DMS79 (cell line): ENCODE data around the gene KCNQ5.

Experiments
- DNase-seq: peaks from one replicate; lab custom pipeline; 2025; lab: John Stamatoyannopoulos, UW

Gene KCNQ5

DNA sequence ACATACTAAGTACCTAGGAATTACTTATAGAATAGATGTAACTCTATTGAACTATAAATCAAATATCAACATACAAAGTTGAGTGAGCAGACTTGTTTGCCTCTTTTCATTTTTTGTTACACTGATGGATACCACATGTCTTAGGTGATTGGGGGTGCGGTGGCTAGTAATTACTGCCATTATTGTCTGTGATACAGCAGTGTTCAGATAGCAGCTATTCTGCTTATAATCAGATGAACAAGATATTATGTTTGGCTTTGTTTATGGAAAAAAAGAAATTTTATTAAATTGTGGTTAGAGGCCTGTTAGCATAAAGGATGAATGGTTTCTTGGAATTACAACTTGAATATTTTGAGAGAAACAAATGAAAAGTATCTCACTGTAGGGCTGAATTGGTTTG is 55.9 kb downstream of the KCNQ5 start:
- DNase-seq, result no peak

DNA sequence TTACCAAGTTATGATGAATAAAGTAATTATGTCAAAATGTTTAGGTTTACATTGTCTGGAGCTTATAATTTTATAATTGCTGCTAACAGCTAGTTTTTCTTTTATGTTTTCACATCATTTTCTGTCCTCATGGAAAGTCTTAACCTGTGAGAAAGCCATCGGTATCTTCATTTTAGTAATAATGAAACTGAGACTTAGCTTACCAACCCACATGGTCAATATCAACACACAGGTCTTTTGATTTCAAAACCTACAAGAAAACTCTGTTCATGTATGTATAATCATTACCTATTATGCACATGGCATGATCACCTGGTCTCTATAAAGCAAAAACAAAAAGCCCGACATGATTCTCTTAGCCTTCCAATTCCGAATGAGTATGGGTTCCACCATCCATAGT is 61.9 kb downstream of the KCNQ5 start:
- no peak for DNase-seq

DNA sequence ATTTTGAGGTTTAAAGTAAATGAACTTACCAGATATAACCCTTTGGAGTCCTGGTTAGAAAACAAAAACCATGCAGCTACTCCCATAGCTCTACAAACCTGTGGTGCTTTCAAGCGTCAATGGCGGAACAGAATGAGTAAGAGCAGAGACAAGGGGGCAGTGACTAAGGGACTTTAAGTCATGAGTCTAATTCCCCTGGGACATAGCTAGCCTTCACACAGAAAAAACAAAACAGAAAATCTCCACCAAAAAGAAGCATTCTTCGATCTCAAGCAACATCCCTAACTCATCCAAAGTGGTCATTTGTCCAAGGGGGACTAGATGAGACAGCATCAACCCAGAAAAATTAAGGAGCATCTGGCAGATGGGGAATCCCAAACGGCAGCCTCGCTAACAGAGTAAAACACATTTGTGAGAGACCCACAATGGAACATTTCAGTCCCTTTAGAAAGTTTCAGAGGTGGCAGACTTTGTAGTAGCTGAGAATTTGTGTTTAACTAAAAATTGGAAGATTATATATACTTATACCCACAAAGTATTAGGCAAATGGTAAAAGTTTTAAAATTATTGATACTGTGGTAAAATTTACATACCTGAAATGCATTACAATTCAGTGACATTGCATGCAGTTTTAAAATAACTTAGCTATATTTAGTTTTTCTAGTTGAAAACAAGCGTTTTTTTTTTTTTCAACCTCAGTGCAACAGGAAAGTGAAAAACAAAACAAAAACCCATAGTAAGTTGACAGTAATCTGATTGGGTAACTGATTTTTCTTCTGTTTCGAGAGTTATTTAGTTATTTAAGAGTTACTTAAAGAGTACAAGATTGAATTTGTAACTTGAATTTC is 67.5 kb downstream of the KCNQ5 start:
- DNase-seq, result no peak

DNA sequence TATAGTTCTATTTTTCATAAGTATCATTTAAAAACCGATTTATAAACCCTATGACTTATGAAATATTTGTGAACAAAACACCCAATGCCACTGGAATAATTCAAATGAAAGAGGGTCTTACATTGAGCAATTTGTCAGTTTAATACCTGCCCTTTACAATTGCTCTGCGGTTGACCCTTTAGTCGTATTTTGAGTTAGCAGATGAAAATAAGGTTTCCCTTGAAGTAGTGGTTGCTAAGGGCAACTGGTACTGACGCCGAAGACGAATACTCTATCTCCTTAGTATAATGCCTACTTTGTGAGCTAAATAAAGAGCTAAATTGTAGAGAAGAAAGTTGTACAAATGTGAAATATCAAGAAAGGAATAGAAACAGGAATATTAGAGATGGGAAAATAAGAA is 69.4 kb downstream of the KCNQ5 start:
- no peak for DNase-seq

DNA sequence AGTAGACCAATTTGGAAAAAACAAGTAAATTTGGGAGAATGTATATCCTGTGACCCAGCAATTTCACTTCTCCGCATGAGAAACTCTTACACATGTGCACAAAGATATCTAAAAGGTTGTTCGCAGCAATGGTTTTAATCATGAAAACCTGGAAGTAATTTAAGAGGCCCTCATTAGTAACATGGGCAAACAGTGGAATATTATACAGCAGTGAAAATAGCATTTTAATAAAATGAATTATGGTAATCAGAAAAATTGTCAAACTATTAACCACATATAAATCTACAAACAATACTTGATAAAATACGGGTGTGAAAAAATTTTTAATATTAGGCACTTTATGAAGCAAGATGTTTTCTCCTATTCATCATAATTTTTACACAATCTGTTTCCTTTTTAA is 74.2 kb downstream of the KCNQ5 start:
- DNase-seq, result no peak

DNA sequence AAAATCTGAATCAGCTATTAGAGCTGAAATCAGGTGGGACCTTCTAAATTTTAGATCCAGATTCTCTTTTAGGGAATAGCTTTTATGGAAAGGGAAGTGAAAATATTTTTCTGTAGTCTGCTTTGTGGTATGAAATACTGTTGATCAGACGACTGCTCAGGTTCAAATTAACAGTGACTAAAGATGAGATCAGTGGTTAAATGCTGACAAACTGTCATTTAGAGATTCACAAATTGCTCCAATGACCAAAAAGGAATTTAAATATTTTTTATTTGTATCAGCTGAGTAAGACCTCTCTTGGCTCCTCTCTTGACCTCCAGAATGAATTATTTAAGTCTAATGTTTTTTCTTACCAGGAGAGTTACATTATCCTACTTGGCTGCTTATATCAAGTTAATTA is 77.3 kb downstream of the KCNQ5 start:
- DNase-seq, result no peak

DNA sequence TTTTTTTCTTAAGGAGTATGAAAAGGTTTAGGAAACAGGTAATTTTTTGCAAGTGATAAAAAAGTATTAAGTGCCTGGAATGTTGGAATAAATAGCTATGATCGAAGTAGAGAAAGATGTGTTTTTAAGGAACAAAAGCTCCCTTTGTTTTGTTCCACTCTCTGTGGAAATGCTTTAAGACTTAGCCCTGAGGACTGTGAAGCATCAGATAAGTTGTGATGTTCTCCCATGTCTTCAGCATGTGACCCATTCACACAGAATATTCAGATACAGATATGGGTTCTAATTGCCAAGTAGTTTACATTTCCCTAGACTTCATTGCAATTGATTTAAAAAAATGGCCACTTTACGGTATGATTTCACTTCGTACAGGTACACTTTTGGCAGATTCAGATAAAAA is 80.6 kb downstream of the KCNQ5 start:
- no peak for DNase-seq

DNA sequence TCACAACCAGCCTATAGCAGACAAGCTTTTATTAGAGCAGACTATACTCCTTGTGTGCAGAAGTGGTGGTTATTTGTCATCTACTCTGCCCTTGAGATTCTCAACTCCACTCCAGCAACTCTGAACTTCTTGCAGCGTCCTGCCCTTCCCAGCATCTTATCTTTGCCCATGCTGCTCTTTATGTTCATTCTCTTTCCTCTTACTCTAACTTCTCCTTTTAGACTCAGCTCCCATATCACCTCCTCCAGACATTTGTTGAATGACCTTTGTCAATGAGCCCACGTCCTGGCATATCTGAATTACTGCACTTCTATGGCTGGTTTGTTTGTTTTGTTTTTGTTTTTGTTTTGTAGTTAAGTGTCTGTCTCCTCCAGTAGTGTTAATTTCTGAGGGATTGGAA is 81.2 kb downstream of the KCNQ5 start:
- DNase-seq, result no peak

DNA sequence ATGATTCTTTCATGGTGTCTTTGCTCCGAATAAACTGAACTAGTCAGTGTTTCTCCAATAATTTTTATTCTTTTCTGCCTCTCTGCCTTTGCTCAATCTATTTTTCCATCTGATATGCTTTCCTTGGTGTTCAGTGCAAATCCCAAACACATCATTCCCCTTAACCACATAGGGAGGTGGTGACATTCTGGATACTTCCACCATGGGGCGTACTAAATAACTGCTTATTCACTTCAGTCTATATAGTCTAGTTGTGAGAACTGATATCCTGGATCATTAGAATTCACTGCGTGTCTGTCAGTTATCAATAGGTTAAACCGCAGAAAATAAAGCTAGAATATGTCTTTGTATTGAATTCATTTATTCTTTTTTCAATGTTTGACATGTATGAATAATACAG is 83.1 kb downstream of the KCNQ5 start:
- no peak for DNase-seq

DNA sequence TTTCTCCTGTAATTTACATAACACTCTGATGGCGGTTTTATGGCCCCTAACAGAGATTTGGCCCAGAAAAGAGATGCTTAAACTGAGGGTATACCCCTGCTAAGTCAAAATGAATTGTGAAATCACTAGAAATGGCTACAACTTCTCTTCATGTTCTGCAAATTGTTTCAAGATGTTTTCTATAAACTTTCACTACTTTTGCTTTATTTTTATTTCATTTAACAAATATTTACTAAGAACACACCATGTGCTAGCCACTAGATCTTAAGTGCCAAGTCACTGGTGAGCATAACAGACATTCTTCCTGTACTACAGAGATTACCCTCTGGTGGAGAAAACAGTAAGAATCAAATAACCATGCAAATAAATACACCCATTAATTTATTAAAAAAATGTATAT is 87.6 kb downstream of the KCNQ5 start:
- no peak for DNase-seq

DNA sequence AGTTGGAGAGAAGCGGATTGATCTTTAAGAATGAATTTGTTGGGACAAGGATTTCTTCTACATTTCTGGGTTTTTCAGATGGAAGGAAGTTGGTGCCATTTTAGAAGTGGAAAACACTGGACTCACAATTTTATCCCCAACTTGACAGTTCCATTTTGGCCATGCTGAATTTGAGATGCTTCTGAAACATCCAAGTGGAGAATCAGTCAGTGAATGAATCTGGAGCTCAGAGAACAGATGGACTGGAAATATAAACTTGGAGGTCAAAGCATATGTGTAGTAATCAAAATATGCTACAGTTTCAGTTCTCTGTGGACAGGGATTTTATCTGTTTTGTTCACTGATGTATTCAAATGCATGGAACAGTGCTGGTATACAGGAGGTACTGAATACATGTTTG is 89.9 kb downstream of the KCNQ5 start:
- no peak for DNase-seq

DNA sequence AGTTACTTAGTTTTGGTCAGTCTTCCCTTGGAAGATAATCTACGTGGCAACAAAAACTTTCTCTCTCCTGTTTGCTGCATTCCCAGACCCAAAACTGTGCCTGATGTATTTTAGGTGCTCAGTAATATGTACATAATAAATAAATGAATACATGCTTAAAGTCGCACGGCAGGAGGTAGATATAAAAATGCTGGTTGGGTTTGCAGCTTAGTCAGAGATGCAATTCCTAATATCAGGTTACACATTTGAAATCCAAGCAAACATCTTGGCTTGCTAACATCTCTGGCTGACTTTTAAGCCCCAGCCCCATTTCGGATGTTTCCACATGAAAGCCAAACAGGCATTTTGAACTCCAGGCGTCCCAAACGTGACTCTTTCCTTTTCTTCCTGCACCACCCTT is 91.0 kb downstream of the KCNQ5 start:
- DNase-seq, result no peak

DNA sequence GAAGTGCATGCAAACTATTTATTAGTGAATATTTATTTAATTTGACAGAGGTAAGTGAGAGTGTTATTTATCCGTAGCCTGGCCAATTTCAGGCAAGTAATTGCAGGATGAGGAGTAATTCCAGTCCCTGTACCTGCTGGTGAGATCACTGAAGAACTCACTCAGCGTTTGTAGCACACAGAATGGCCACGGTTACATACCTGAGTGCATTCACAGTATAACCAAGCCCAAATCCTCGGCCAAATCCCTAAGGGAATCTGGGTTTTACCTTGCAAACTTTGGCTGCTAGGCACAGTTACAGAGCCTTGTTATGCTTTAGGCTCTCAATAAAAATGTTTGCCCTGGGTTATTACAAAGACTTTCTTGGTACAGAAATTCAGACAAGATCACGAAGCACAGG is 93.3 kb downstream of the KCNQ5 start:
- no peak for DNase-seq

DNA sequence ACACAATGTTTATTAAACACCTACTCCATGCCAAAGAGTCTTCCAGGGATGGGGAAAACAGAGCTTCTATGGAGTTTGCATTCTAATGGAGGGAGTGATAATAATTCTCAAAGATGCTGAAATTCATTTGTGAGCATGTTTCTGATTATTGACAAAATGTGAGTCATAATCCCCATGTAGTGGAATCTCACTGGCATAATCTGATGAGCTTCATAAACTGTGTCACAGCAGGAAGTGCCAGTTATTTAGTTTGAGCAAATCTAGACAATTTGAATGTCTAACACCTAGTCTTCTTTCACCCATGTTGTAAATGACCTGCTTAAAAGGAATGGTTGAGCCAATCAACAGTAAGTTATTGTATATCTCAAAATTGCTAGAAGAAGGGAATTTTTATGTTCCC is 95.1 kb downstream of the KCNQ5 start:
- no peak for DNase-seq

DNA sequence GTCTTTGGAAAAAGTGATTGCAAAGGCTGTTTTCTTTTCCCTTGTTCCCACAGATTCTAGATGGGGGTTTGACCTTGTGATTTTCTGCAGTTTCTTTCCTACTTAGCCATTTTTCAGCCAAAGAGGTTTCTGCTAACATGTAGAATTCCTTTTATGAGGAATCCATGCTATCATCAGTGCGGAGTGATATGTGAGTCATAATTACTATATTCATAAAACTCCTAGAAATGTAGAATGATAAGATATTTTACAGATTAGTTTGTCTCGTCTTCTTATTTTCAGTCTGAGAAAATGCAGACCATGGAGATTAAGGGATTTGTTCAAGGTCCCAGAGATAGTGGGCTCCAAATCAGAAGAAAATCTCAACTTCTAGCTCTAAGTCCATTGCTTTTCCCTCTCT is 98.6 kb downstream of the KCNQ5 start:
- DNase-seq, result no peak

DNA sequence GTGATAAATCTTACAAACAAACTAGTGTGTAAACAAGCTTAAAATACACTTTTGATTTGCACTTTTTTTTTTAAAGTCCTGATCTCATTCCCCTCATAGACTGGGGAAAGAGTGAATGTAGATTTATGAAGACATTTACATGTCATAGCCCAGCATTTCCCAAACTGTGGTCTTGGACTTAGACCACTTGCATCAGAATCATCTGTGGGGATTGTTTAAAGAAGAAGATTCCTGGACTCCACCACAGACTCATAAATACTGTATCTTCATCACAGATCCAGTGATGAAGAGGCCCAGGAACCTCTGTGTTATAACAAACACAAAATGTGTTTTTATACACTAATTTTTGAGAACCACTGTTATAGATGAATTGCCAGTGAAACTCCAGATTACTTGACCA is 99.5 kb downstream of the KCNQ5 start:
- DNase-seq, result no peak

DNA sequence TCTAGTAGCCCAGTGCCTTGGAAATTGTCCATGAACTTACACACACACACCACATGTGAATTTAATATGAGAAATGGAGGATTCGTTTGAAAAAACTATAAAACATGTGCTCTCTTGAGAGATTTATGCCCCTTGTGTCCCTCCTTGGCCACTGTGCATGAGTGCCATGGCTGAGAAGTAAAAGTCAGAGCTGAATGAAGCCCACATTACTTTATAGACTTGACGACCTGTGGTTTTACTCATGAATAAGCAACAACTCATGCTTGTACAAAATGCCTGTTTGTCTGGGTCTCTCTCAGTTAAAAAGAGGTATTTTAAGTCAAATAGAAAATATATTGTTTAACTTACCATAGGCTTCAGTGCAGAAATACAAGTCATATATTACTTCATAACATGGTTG is 102.7 kb downstream of the KCNQ5 start:
- no peak for DNase-seq

DNA sequence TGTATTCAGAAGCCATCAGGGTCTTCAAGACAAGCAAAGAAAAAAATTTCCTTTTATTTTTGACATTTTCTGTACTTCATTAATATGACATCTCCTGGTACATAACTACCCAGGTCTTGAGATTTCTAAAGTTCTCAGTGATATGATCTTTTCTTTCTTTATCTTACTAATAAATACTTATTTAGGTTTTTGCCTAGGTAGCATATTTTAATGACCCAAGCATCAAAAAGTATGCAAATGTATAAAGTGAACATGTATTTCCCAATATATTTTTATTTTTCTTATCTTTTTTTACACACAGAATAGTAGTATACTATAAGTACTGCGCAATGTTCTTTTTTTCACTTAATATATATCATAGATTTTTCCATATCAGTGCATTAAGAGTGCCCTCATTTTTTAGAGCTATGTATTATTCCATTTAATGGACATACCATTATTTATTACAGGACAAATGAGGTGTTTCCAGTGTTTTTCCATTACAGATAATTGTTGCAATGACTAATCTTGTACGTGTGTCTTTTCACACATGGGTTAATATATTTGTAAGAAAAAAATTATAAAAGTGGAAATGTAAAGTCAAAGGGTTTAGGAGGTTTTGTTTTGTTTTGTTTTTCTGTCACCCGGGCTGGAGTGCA is 107.0 kb downstream of the KCNQ5 start:
- DNase-seq, result no peak

DNA sequence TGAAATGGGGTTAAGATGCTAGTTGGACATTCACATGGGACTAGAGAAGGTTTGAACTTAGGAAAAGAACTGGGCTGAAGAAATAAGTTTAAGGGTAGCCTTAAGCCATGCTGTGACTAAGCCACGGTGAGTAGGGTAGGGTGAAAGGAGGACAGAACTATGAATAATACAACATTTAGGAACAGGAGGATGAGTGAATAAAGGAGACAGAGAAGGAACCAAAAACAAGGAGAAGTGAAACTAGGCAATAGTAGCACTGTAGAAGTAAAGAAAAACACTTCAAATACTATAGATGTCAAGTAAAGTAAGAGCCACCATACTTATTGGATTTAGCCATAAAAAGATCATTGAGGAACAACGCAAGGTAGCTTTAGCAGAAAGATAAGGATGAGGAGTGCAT is 111.2 kb downstream of the KCNQ5 start:
- no peak for DNase-seq

DNA sequence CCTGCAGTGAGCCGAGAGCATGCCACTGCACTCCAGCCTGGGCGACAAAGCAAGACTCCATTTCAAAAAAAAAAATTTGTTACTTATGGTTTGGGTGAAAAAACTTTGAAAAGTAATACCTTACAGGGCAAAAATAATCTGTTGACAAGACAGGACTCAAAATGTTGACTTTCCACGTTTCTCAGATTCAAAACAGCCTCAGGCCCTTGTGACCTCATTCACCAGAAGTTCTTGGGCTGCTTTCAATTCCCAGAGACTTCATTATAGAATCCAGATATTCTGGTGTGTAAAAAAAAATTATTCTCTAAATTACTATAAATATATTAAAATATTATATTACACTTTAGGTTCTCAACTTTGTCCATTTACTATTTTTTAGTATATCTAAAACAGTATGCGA is 116.2 kb downstream of the KCNQ5 start:
- no peak for DNase-seq

DNA sequence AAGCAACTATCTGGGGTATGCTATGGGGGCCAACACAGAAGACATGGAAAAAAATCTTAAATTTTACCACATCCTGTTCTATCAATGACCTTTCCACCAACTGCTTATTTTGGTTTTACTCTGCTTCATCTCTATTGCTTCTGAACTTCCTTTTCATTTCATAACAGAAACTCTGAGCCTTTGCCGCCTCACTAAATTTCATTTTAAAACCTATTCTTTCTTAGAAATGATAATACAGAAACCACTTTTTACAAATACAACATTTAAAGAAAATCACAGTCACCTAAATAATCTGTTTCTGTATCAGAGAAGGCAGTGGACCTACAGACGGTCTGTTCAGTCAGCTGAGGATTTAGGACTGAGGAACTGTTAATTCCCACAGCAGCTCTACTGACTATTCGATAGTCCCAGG is 117.5 kb downstream of the KCNQ5 start:
- no peak for DNase-seq

DNA sequence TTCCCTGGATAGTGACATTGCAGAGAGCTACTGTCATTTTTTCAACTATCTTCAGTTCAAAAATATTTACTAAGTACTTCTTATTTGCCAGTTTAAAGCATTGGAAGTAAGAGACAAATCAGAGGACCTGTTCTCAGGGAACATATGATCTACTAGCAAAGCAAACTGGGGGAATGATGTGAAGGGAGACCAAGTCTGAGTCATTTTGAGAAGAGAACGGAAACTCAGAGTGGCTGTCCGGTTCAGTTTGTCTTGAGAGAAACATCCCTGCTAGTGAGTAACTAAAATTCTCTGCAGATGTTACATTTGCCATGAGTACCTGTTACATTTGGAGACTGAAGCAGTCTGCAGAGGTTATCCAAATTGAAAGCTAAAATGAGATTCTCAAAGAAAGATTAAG is 118.3 kb downstream of the KCNQ5 start:
- no peak for DNase-seq

DNA sequence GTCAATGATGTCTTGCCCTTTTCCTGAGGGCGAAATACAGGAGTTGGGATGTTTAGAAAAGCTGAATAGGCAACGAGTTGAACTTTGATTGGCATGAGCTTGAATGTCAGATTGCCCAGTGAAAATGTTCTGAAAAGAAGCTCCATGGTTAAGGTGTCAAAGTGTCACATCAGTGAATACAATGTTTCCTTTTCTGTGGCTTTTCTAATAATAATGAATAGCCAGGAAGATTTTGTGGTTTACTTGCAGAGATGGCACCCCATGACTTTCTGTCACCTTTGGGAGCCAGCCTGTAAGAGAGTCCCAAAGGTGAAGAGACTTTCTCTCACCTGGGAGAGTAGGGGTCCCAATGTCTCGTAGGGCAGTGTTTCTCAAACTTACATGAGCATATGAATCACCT is 119.2 kb downstream of the KCNQ5 start:
- DNase-seq, result no peak
